Upper lobe of left lung (tissue), 4 donors: ENCODE measurements around the gene TLCD2.
"Not testable (repeated sequence)": the region's sequence is repeated elsewhere in the genome, so short reads cannot be mapped to it uniquely, and the experiment has no call there.

ENCODE experiments used
- EP300 ChIP-seq, 4 donors: sonication (generic); formaldehyde crosslinking; IDR thresholded peaks; one replicate each; pipeline ENCODE4 v1.5.1; 2017; ENCODE audit warnings: antibody characterized with exemption in 4 of 4, control low read depth in 2 of 4
- POLR2A ChIP-seq, 4 donors: fragments of 450-650 bp; IDR thresholded peaks; one replicate each; pipeline ENCODE4 v1.5.1; 2016 to 2017; ENCODE audit warnings: antibody characterized with exemption in 4 of 4, mild to moderate bottlenecking in 2 of 4
- POLR2AphosphoS5 ChIP-seq, 2 donors: sonication (generic); formaldehyde crosslinking; IDR thresholded peaks; one replicate each; pipeline ENCODE4 v1.5.1; 2017; ENCODE audit warnings: antibody characterized with exemption in 2 of 2
- TF ChIP-seq, protein P1 (sequence below), 6 experiments: fragments of 450-650 bp in 4 of 6; fragments of 200-600 bp in 2 of 6; sonication (generic) in 2 of 6; IDR thresholded peaks; one replicate each; pipeline ENCODE4 v1.5.1; 2016 to 2019; ENCODE audit warnings: antibody characterized with exemption in 6 of 6

DNA sequence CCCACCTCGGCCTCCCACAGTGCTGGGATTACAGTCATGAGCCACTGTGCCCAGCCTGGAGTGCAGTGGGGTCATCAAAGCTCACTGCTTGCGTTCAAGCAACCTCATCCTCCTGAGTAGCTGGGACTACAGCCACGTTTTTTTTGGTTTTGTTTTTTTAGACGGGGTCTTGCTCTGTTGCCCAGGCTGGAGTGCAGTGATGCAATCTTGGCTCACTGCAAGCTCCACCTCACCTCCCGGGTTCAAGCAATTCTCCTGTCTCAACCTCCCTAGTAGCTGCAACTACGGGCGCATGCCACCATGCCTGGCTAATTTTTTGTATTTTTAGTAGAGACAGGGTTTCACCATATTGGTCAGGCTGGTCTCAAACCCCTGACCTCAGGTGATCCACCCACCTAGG lies 57.4 kb downstream of the TLCD2 start:
- not testable (repeated sequence) for TF ChIP-seq POLR2A, EP300, POLR2AphosphoS5 (IDR thresholded peaks at IDR 0.05)
- TF ChIP-seq, protein P1, sequence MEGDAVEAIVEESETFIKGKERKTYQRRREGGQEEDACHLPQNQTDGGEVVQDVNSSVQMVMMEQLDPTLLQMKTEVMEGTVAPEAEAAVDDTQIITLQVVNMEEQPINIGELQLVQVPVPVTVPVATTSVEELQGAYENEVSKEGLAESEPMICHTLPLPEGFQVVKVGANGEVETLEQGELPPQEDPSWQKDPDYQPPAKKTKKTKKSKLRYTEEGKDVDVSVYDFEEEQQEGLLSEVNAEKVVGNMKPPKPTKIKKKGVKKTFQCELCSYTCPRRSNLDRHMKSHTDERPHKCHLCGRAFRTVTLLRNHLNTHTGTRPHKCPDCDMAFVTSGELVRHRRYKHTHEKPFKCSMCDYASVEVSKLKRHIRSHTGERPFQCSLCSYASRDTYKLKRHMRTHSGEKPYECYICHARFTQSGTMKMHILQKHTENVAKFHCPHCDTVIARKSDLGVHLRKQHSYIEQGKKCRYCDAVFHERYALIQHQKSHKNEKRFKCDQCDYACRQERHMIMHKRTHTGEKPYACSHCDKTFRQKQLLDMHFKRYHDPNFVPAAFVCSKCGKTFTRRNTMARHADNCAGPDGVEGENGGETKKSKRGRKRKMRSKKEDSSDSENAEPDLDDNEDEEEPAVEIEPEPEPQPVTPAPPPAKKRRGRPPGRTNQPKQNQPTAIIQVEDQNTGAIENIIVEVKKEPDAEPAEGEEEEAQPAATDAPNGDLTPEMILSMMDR (IDR thresholded peaks at IDR 0.05), result not testable (repeated sequence)
